Measurements from ENCODE around the gene EXPH5. TPM values are rescaled to one million over a fixed set of nuclear protein-coding genes. Genes with fewer than 3 reads are reported as not detected.

Gene EXPH5
- total and polyA plus RNA-seq, 2 donors (not counting 3 experiments of a cell fraction or from before 2014, with no cell fraction given): 0.03 to 0.09 TPM

DNA sequence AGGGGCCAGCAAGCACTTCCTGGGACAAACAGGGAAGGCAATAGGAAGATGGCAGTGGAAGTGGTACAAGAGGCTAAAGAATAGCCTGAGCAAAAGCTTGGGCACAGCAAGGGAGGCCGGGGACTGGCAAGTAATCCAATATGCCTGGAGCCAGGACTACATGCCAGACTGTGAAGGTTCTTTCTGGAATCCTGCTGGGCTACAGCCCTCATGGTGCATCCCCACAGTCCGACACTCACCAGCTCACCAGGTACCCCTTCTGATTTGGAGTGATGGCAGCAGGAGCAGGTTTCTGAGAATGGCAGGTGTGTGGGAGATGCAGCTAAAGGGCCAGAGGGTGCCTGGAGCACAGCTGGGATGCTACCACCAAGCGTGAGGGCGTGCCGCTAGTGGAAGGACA is 63.1 kb downstream of the EXPH5 start:
- POLR2A ChIA-PET: no interaction called here
- H3K79me2 ChIP-seq (ENCODE audit: control insufficient read depth, insufficient read depth, low read length): no peaks in the 10 kb centered on the region
- H3K27me3 ChIP-seq (ENCODE audit: control insufficient read depth in 2 of 2, insufficient read depth in 2 of 2, low read length in 2 of 2): no peaks in the 10 kb centered on the region
- no peak overlapping the region for H3K4me2 ChIP-seq (ENCODE audit: insufficient read depth, low read length)
- no TSS peak for BruUV-seq (replicated peaks)
- CTCF ChIA-PET: interaction anchor here (1.1 to 1.2 kb wide), 2 partner anchors 10 to 17 kb away, joined by 3 to 5 read pairs; no protein-coding TSS in a partner anchor
- H3K4me1 ChIP-seq (ENCODE audit: control insufficient read depth, extremely low read depth, insufficient read depth, low read length): no peaks in the 10 kb centered on the region
- dilution Hi-C loops (cut with MboI; ENCODE audit: extremely low pct_ligation_motif_present, low sequenced_read_pairs): no loop called here
- no peak overlapping the region for H2AFZ ChIP-seq (ENCODE audit: low read depth, low read length)
- DNase-seq (ENCODE audit: low read depth, low spot score) (no peak), FAIRE-seq (no peak)
- no peak overlapping the region for H3K27ac ChIP-seq (ENCODE audit: insufficient read depth, low read depth, low read length)
- intact Hi-C loops (cut with micrococcal nuclease): no loop called here
- no peak overlapping the region for H3K4me3 ChIP-seq (replicated peaks in 1 of 3; ENCODE audit: insufficient read depth in 1 of 3, low read depth in 1 of 3, low read length in 3 of 3)
- no peak overlapping the region for H3K9ac ChIP-seq (replicated peaks; ENCODE audit: extremely low read depth, insufficient read depth, low read length)
- H3K9me1 ChIP-seq (replicated peaks; ENCODE audit: control insufficient read depth, extremely low read depth, insufficient read depth, low read length): no peaks in the 10 kb centered on the region
- no peaks in the 10 kb centered on the region for H3K9me3 ChIP-seq (replicated peaks; ENCODE audit: control insufficient read depth, insufficient read depth, low read length)
- H4K20me1 ChIP-seq (replicated peaks; ENCODE audit: control insufficient read depth, extremely low read depth, insufficient read depth, low read length): no peaks in the 10 kb centered on the region
- no peaks in the 10 kb centered on the region for H3K36me3 ChIP-seq (ENCODE audit: control insufficient read depth in 2 of 2, extremely low read depth in 1 of 2, insufficient read depth in 2 of 2, low read length in 2 of 2)
- TF ChIP-seq, protein P1, sequence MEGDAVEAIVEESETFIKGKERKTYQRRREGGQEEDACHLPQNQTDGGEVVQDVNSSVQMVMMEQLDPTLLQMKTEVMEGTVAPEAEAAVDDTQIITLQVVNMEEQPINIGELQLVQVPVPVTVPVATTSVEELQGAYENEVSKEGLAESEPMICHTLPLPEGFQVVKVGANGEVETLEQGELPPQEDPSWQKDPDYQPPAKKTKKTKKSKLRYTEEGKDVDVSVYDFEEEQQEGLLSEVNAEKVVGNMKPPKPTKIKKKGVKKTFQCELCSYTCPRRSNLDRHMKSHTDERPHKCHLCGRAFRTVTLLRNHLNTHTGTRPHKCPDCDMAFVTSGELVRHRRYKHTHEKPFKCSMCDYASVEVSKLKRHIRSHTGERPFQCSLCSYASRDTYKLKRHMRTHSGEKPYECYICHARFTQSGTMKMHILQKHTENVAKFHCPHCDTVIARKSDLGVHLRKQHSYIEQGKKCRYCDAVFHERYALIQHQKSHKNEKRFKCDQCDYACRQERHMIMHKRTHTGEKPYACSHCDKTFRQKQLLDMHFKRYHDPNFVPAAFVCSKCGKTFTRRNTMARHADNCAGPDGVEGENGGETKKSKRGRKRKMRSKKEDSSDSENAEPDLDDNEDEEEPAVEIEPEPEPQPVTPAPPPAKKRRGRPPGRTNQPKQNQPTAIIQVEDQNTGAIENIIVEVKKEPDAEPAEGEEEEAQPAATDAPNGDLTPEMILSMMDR (IDR thresholded peaks at IDR 0.05; ENCODE audit: extremely low read depth in 1 of 2, insufficient read depth in 1 of 2, low read depth in 1 of 2, low read length in 2 of 2): no peak
- TF ChIP-seq, protein P2, sequence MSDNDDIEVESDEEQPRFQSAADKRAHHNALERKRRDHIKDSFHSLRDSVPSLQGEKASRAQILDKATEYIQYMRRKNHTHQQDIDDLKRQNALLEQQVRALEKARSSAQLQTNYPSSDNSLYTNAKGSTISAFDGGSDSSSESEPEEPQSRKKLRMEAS (IDR thresholded peaks at IDR 0.05; ENCODE audit: insufficient read depth, insufficient read length): no peak
- no peak for TF ChIP-seq JUN (IDR thresholded peaks at IDR 0.05; ENCODE audit: borderline replicate concordance, insufficient read depth, insufficient read length, low read depth)
- no peak for TF ChIP-seq POLR2AphosphoS5 (IDR thresholded peaks at IDR 0.05; ENCODE audit: insufficient read depth, low read depth, low read length)

DNA sequence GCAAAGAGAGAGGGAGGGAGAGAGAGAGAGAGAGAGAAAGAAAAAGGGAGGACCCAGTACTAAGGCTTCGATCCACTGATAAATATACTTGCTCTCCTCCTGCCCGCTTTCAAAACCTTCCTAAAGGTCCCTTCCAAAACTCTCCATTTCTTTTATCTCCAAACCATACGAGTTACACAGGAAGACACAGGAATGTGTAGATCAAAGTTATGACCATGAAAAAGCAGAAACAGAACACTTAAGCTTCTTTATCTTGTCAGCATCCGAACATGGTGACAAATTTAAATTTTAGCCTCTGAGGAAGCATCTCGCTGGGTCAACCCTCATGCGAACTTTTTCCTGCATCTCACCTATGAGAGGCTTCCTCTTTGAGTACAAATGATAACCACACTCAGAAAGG is 66.2 kb downstream of the EXPH5 start:
- CTCF ChIA-PET: no interaction called here
- no peaks in the 10 kb centered on the region for H3K9me3 ChIP-seq (replicated peaks; ENCODE audit: control insufficient read depth, insufficient read depth, low read length)
- no peak overlapping the region for H2AFZ ChIP-seq (ENCODE audit: low read depth, low read length)
- POLR2A ChIA-PET: no interaction called here
- no peak for FAIRE-seq
- H3K9ac ChIP-seq (replicated peaks; ENCODE audit: extremely low read depth, insufficient read depth, low read length): no peak overlapping the region
- no peak overlapping the region for H3K4me2 ChIP-seq (ENCODE audit: insufficient read depth, low read length)
- H3K9me1 ChIP-seq (replicated peaks; ENCODE audit: control insufficient read depth, extremely low read depth, insufficient read depth, low read length): no peaks in the 10 kb centered on the region
- intact Hi-C loops (cut with micrococcal nuclease): no loop called here
- TF ChIP-seq GATA2 (IDR thresholded peaks at IDR 0.05; ENCODE audit: insufficient read depth, insufficient read length, low read depth, low read length) (no peak), MYC (IDR thresholded peaks at IDR 0.05; ENCODE audit: low read depth, low read length) (no peak), POLR2AphosphoS5 (IDR thresholded peaks at IDR 0.05; ENCODE audit: insufficient read depth, low read depth, low read length) (no peak), EZH2 (IDR thresholded peaks at IDR 0.05; ENCODE audit: borderline replicate concordance, low read depth, low read length, severe bottlenecking) (no peak), JUN (IDR thresholded peaks at IDR 0.05; ENCODE audit: borderline replicate concordance, insufficient read depth, insufficient read length, low read depth) (no peak), POLR2A (IDR thresholded peaks at IDR 0.05; ENCODE audit: low read depth, low read length) (no peak), FOS (IDR thresholded peaks at IDR 0.05; ENCODE audit: borderline replicate concordance, insufficient read depth, low read length) (no peak)
- TF ChIP-seq, protein P1 (IDR thresholded peaks at IDR 0.05; ENCODE audit: extremely low read depth in 1 of 2, insufficient read depth in 1 of 2, low read depth in 1 of 2, low read length in 2 of 2): no peak
- TF ChIP-seq, protein P2 (IDR thresholded peaks at IDR 0.05; ENCODE audit: insufficient read depth, insufficient read length): no peak
- no peak overlapping the region for H3K4me3 ChIP-seq (replicated peaks in 1 of 3; ENCODE audit: insufficient read depth in 1 of 3, low read depth in 1 of 3, low read length in 3 of 3)
- no peaks in the 10 kb centered on the region for H3K27me3 ChIP-seq (ENCODE audit: control insufficient read depth in 2 of 2, insufficient read depth in 2 of 2, low read length in 2 of 2)
- DNase-seq (ENCODE audit: low read depth, low spot score): no peak
- H3K27ac ChIP-seq (ENCODE audit: insufficient read depth, low read depth, low read length): no peak overlapping the region
- no peaks in the 10 kb centered on the region for H3K36me3 ChIP-seq (ENCODE audit: control insufficient read depth in 2 of 2, extremely low read depth in 1 of 2, insufficient read depth in 2 of 2, low read length in 2 of 2)
- H3K4me1 ChIP-seq (ENCODE audit: control insufficient read depth, extremely low read depth, insufficient read depth, low read length): no peaks in the 10 kb centered on the region
- no TSS peak for BruUV-seq (replicated peaks)
- dilution Hi-C loops (cut with MboI; ENCODE audit: extremely low pct_ligation_motif_present, low sequenced_read_pairs): no loop called here
- H3K79me2 ChIP-seq (ENCODE audit: control insufficient read depth, insufficient read depth, low read length): no peaks in the 10 kb centered on the region
- H4K20me1 ChIP-seq (replicated peaks; ENCODE audit: control insufficient read depth, extremely low read depth, insufficient read depth, low read length): no peaks in the 10 kb centered on the region
